RCC 7860 (cell line): ENCODE measurements around the gene EXOSC10.
"Not testable (repeated sequence)": the region's sequence is repeated elsewhere in the genome, so short reads cannot be mapped to it uniquely, and the experiment has no call there.

ENCODE experiments used
- DNase-seq: peaks from one replicate; pipeline ENCODE4 v3.0.0-alpha.2; 2015; ENCODE audit warnings: low spot score
- FAIRE-seq: peaks from 2 replicates; lab custom pipeline; 2012; peaks lifted over from hg19 to GRCh38; lab: Jason Lieb, UNC

Gene EXOSC10

GRCh38 chr1:11045428-11046269, 54.0 kb downstream of the EXOSC10 start:
- FAIRE-seq (no peak), DNase-seq (no peak)

- DNase-seq (no peak), FAIRE-seq (no peak)
These were observed 54.7 kb downstream of the EXOSC10 start for GRCh38 chr1:11044849-11045427.

GRCh38 chr1:11044086-11044848, 55.4 kb downstream of the EXOSC10 start:
- no peak for FAIRE-seq
- DNase-seq, result no peak

GRCh38 chr1:11042995-11043874, 56.4 kb downstream of the EXOSC10 start:
- DNase-seq (no peak), FAIRE-seq (no peak)

GRCh38 chr1:11042065-11042464, 57.6 kb downstream of the EXOSC10 start:
- DNase-seq, result no peak
- no peak for FAIRE-seq

- DNase-seq (no peak), FAIRE-seq (no peak)
These were observed 58.6 kb downstream of the EXOSC10 start for GRCh38 chr1:11041048-11041447.

- FAIRE-seq, DNase-seq: not testable (repeated sequence)
These were observed 59.6 kb downstream of the EXOSC10 start for GRCh38 chr1:11040105-11040429.

GRCh38 chr1:11039351-11040104, 60.1 kb downstream of the EXOSC10 start:
- no peak for DNase-seq
- FAIRE-seq, result no peak

- peak; percentile 81 for FAIRE-seq
- DNase-seq, result peak; percentile 66
These were observed 61.9 kb downstream of the EXOSC10 start for GRCh38 chr1:11037740-11038182.

GRCh38 chr1:11037019-11037739, 62.5 kb downstream of the EXOSC10 start:
- DNase-seq, FAIRE-seq: not testable (repeated sequence)

- FAIRE-seq (no peak), DNase-seq (no peak)
These were observed 67.9 kb downstream of the EXOSC10 start for GRCh38 chr1:11031624-11032262.

GRCh38 chr1:11030865-11031264, 68.8 kb downstream of the EXOSC10 start:
- FAIRE-seq (no peak), DNase-seq (no peak)

GRCh38 chr1:11028018-11028417, 71.7 kb downstream of the EXOSC10 start:
- no peak for FAIRE-seq
- no peak for DNase-seq

- FAIRE-seq, result no peak
- DNase-seq, result no peak
These were observed 72.4 kb downstream of the EXOSC10 start for GRCh38 chr1:11027316-11027715.

GRCh38 chr1:11026903-11027302, 72.8 kb downstream of the EXOSC10 start:
- no peak for FAIRE-seq
- DNase-seq, result no peak

- FAIRE-seq (no peak), DNase-seq (no peak)
These were observed 73.6 kb downstream of the EXOSC10 start for GRCh38 chr1:11026052-11026451.

GRCh38 chr1:11025618-11026017, 74.1 kb downstream of the EXOSC10 start:
- DNase-seq, result no peak
- FAIRE-seq, result no peak

GRCh38 chr1:11024874-11025203, 74.8 kb downstream of the EXOSC10 start:
- DNase-seq (no peak), FAIRE-seq (no peak)
